GM18517 (cell line): ENCODE measurements around the gene MYH15.
A peak's percentile ranks its signal among the peaks of the same experiment; 100 is the strongest.
"Not testable (repeated sequence)": the region's sequence is repeated elsewhere in the genome, so short reads cannot be mapped to it uniquely, and the experiment has no call there.

Experiments
- ATAC-seq: cut with Tn5 transposase; IDR thresholded peaks from one replicate; pipeline ENCODE4 v1.9.1; 2021; ENCODE audit warnings: mild to moderate bottlenecking, moderate library complexity; ENCODE audit not compliant: unreplicated experiment

The MYH15 gene

GRCh38 chr3:108393128-108393900 is 117.1 kb downstream of the MYH15 start:
- no peak for ATAC-seq

- no peak for ATAC-seq
These were observed 118.3 kb downstream of the MYH15 start for GRCh38 chr3:108391917-108392593.

- ATAC-seq: no peak
These were observed 121.0 kb downstream of the MYH15 start for GRCh38 chr3:108389372-108389771.

GRCh38 chr3:108388136-108389132 is 122.0 kb downstream of the MYH15 start:
- peak; percentile 81 for ATAC-seq

- ATAC-seq: no peak
These were observed 123.3 kb downstream of the MYH15 start for GRCh38 chr3:108387063-108387462.

GRCh38 chr3:108383306-108383705 is 127.1 kb downstream of the MYH15 start:
- ATAC-seq: no peak

GRCh38 chr3:108381529-108382140 is 128.8 kb downstream of the MYH15 start:
- no peak for ATAC-seq

GRCh38 chr3:108380128-108380795 is 130.1 kb downstream of the MYH15 start:
- no peak for ATAC-seq

GRCh38 chr3:108378952-108379342 is 131.4 kb downstream of the MYH15 start:
- ATAC-seq: not testable (repeated sequence)

- peak; percentile 77 for ATAC-seq
These were observed 132.0 kb downstream of the MYH15 start for GRCh38 chr3:108378153-108378951.

- ATAC-seq: no peak
These were observed 133.0 kb downstream of the MYH15 start for GRCh38 chr3:108377384-108377783.

GRCh38 chr3:108376026-108376425 is 134.4 kb downstream of the MYH15 start:
- ATAC-seq: no peak

- no peak for ATAC-seq
These were observed 151.4 kb downstream of the MYH15 start for GRCh38 chr3:108359011-108359410.

- ATAC-seq: no peak
These were observed 153.4 kb downstream of the MYH15 start for GRCh38 chr3:108357042-108357441.

- no peak for ATAC-seq
These were observed 155.8 kb downstream of the MYH15 start for GRCh38 chr3:108354562-108354961.

GRCh38 chr3:108352176-108352575 is 158.2 kb downstream of the MYH15 start:
- ATAC-seq: no peak

- ATAC-seq: no peak
These were observed 163.8 kb downstream of the MYH15 start for GRCh38 chr3:108346301-108347227.

GRCh38 chr3:108345492-108346205 is 164.7 kb downstream of the MYH15 start:
- ATAC-seq: no peak
